Fibroblast of mammary gland (primary cell): Measurements from ENCODE around the gene CTNND2.

Experiments used
- DNase-seq: peaks from one replicate; pipeline ENCODE4 v3.0.0-alpha.2; 2010; ENCODE audit warnings: low read depth
- H3K4me3 ChIP-seq: 2 replicates; pipeline ENCODE4 v1.5.1; 2011; ENCODE audit warnings: low read depth, mild to moderate bottlenecking, low read length, moderate library complexity; ENCODE audit not compliant: control insufficient read depth
- CTCF ChIP-seq: conservative IDR thresholded peaks from 2 replicates; pipeline ENCODE4 v1.5.1; 2011; ENCODE audit warnings: low read depth, low read length, inconsistent platforms; ENCODE audit not compliant: control insufficient read depth, insufficient read depth

The CTNND2 gene

DNA sequence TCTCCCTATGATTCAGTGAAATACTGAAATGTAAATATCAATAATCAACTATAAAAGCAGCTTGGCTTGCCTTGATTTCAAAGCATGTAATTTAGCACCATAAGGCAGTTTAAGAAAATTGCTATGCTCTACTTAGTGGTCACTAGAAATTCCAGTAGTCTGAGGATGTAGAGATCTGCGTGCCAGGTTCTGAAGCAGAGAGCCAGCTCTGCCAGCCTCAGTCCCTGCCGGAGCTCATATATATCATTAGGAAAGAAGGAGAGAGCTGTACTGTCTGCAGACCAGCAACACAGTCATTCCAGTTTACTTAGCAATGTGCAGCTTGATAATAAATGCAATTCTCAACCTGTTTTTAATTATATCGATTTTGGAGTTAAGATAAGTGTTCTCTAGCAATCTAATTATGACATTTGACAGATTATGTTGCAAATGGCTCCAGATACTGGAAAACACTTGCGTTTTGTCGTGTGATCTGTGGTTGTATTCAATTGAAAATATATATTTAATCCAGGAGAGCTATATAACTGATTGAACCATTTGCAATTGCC, 540.5 kb downstream of the CTNND2 start:
- H3K4me3 ChIP-seq: no peak overlapping the region
- no peak for DNase-seq
- no peak for TF ChIP-seq CTCF

- DNase-seq: no peak
- H3K4me3 ChIP-seq: no peak overlapping the region
- TF ChIP-seq CTCF: no peak
Measured at GRCh38 chr5:11361768-11362167, 542.5 kb downstream of the CTNND2 start.

GRCh38 chr5:11357928-11358327, 546.3 kb downstream of the CTNND2 start:
- DNase-seq: no peak
- H3K4me3 ChIP-seq: no peak overlapping the region
- no peak for TF ChIP-seq CTCF

DNA sequence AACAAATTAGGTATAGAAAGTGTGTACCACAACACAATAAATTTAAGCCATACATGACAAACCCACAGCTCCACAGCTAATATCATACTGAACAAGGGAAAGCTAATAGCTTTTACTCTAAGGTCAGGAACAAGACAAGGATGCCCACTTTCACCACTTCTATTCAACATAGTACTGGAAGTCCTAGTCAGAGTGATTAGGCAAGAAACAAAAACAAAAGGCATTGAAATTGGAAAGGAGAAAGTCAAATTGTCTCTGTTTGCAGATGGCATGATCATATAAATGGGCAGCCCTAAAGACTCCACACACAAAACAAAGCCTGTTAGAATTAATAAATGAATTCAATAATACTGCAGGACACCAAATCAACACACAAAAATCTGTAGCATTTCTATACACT, 548.8 kb downstream of the CTNND2 start:
- TF ChIP-seq CTCF: no peak
- no peak for DNase-seq
- H3K4me3 ChIP-seq: no peak overlapping the region

DNA sequence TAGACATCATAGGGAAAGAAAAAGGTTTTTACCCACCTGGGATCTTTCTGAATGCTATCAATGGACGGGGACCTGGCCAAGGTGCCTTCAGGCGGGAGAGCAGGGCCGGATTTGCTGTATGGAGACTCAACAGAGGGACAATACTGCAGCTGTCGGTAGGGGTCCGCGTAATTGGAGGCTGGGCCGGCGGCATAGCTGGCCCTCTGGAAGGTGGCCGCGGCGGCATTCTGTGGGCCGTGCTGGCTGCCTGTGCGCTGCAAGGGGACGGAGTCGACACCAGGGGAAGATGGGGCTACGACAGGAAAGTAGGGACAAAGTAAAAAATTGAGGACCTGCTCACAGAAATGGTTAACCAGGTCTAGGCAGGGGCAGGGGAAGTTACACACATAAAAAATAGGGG, 557.9 kb downstream of the CTNND2 start:
- H3K4me3 ChIP-seq: no peak overlapping the region
- DNase-seq: no peak
- no peak for TF ChIP-seq CTCF

DNA sequence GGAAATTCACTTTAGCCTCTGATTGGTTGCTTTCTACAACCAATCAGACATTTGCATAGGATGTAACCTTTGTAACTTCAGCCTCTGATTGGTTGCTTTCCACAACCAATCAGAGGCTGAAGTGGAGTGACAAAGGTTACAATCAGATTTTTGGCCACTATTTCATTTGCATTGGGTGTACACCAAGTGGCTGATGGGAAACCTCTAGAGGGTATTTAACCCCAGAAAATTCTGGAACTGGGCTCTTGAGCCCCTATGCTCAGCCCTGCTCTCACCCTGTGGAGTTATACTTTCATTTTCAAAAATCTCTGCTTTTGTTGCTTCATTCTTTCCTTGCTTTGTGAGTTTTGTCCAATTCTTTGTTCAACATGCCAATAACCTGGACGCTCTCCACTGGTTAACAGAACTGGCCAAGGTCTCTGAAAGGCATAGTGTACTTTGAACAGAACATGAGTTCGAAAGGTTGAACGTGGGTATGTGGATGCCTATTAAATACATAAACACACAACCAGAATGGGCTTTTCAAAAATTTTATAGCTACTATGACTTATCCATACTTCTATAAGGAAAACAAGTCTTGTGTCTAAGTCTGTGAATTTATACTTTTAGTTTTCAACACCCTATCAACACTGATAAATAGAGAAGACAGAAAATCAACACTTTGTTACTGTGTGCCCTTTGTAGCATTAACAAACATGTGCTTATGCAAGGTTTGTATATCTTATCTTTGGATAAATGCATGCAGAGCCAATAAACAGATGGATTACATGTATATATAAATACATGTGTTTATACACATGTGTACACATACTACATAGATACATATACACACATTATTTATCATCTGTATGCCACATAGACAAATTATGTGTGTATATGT, 568.1 kb downstream of the CTNND2 start:
- no peak for DNase-seq
- no peak for TF ChIP-seq CTCF
- H3K4me3 ChIP-seq: no peak overlapping the region
